22Rv1 (cell line): Measurements from ENCODE around the gene PRXL2A.

Source experiments
- CTCF ChIP-seq: fragments of 450-650 bp; IDR thresholded peaks from 2 replicates; pipeline ENCODE4 v1.5.1; 2017; ENCODE audit warnings: mild to moderate bottlenecking
- ZFX ChIP-seq: fragments of 450-650 bp; IDR thresholded peaks from 2 replicates; pipeline ENCODE4 v1.6.1; 2017; ENCODE audit warnings: antibody characterized with exemption, borderline replicate concordance

GRCh38 chr10:80425901-80426300 is 17.6 kb downstream of the PRXL2A start:
- no peak for TF ChIP-seq CTCF
- TF ChIP-seq ZFX: no peak
